GM18526 (cell line): Measurements from ENCODE around the gene FHL2.

Experiments
- POLR2A ChIP-seq: IDR thresholded peaks from 3 replicates; pipeline ENCODE4 v1.6.1; 2011; ENCODE audit not compliant: insufficient read length; ENCODE audit errors: extremely low read depth

The FHL2 gene

GRCh38 chr2:105405291-105405690 lies 6.4 kb upstream of the FHL2 start:
- TF ChIP-seq POLR2A, result no peak

GRCh38 chr2:105404736-105405135 lies 5.9 kb upstream of the FHL2 start:
- no peak for TF ChIP-seq POLR2A

GRCh38 chr2:105403783-105404698 lies 5.2 kb upstream of the FHL2 start:
- TF ChIP-seq POLR2A, result no peak

- TF ChIP-seq POLR2A, result no peak
Measured at GRCh38 chr2:105403241-105403782, 4.5 kb upstream of the FHL2 start.

- TF ChIP-seq POLR2A, result no peak
Measured at GRCh38 chr2:105402809-105403208, 4.0 kb upstream of the FHL2 start.

- TF ChIP-seq POLR2A, result no peak
Measured at GRCh38 chr2:105401867-105402266, 3.0 kb upstream of the FHL2 start.

- TF ChIP-seq POLR2A, result no peak
Measured at GRCh38 chr2:105400138-105400540, 1.3 kb upstream of the FHL2 start.

- no peak for TF ChIP-seq POLR2A
Measured at GRCh38 chr2:105399207-105399861, 483 bp upstream of the FHL2 start.

- no peak for TF ChIP-seq POLR2A
Measured at GRCh38 chr2:105397953-105398335, 907 bp downstream of the FHL2 start.

- TF ChIP-seq POLR2A, result no peak
Measured at GRCh38 chr2:105397025-105397722, 1.7 kb downstream of the FHL2 start.

- no peak for TF ChIP-seq POLR2A
Measured at GRCh38 chr2:105396254-105397024, 2.4 kb downstream of the FHL2 start.

- TF ChIP-seq POLR2A, result no peak
Measured at GRCh38 chr2:105395691-105396090, 3.2 kb downstream of the FHL2 start.

- no peak for TF ChIP-seq POLR2A
Measured at GRCh38 chr2:105394951-105395611, 3.8 kb downstream of the FHL2 start.

- TF ChIP-seq POLR2A, result no peak
Measured at GRCh38 chr2:105393373-105394055, 5.3 kb downstream of the FHL2 start.
